PC-3 (cell line): ENCODE results near the gene TFF3.

Experiments used
- EZH2 ChIP-seq: fragments of 300-600 bp; sonication (generic); IDR thresholded peaks from one replicate; pipeline ENCODE4 v1.6.1; 2017; ENCODE audit warnings: antibody characterized with exemption, mild to moderate bottlenecking, low read length; ENCODE audit not compliant: unreplicated experiment
- EZH2phosphoT487 ChIP-seq: fragments of 300-600 bp; sonication (generic); IDR thresholded peaks from 2 replicates; pipeline ENCODE4 v1.6.1; 2018; ENCODE audit warnings: mild to moderate bottlenecking, antibody characterized with exemption, low read length, borderline replicate concordance
- TF ChIP-seq, protein P1 (sequence below): fragments of 300-600 bp; sonication (generic); conservative IDR thresholded peaks from 2 replicates; pipeline ENCODE4 v1.5.1; 2017; ENCODE audit warnings: antibody characterized with exemption, low read depth, mild to moderate bottlenecking, low read length

DNA sequence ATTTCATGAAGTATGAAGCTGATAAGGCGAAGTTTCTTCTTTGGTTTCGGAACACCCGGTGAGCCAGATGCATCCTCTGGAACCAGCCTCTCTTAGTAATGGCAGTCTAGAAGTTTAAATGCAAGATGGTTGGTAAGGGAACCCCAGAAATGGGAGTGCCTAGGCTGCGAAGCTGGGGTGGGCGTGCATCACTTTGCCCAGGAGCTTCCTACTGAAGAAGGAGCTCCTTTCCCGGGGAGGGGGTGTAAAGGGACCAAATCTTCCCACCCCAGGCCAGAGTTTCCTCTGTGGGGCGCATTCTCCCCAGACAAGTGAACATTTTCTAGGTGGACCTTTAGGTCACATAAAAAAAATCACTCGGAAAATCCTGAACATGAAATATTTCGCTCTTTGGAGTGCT lies 31.2 kb upstream of the TFF3 start:
- TF ChIP-seq, protein P1, sequence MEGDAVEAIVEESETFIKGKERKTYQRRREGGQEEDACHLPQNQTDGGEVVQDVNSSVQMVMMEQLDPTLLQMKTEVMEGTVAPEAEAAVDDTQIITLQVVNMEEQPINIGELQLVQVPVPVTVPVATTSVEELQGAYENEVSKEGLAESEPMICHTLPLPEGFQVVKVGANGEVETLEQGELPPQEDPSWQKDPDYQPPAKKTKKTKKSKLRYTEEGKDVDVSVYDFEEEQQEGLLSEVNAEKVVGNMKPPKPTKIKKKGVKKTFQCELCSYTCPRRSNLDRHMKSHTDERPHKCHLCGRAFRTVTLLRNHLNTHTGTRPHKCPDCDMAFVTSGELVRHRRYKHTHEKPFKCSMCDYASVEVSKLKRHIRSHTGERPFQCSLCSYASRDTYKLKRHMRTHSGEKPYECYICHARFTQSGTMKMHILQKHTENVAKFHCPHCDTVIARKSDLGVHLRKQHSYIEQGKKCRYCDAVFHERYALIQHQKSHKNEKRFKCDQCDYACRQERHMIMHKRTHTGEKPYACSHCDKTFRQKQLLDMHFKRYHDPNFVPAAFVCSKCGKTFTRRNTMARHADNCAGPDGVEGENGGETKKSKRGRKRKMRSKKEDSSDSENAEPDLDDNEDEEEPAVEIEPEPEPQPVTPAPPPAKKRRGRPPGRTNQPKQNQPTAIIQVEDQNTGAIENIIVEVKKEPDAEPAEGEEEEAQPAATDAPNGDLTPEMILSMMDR, result no peak
- TF ChIP-seq EZH2 (no peak), EZH2phosphoT487 (no peak)
